GM13976 (cell line): ENCODE results near the gene NAIF1.

Experiments used
- DNase-seq: peaks from one replicate; pipeline ENCODE4 v3.0.0; 2012; ENCODE audit warnings: low spot score
- CTCF ChIP-seq: IDR thresholded peaks from 2 replicates; pipeline ENCODE4 v1.5.1; 2012; ENCODE audit warnings: borderline replicate concordance, mild to moderate bottlenecking; ENCODE audit not compliant: insufficient read depth; ENCODE audit errors: extremely low read depth, missing control alignments, control extremely low read depth
- in situ Hi-C: fragments of 300-500 bp; cut with MboI; formaldehyde crosslinking; loops from one replicate; pipeline ENCODE4 v1.12.0; 2022; ENCODE audit warnings: low sequenced_read_pairs, mixed read lengths, inconsistent platforms; ENCODE audit not compliant: unreplicated experiment

The NAIF1 gene

GRCh38 chr9:128105538-128106175 is 38.5 kb upstream of the NAIF1 start:
- no peak for TF ChIP-seq CTCF
- in situ Hi-C loops, result no loop called here
- DNase-seq, result no peak

- no peak for DNase-seq
- in situ Hi-C loops, result no loop called here
- no peak for TF ChIP-seq CTCF
Observed at GRCh38 chr9:128104171-128104618, 37.1 kb upstream of the NAIF1 start.

GRCh38 chr9:128103589-128103962 is 36.5 kb upstream of the NAIF1 start:
- DNase-seq, result no peak
- no peak for TF ChIP-seq CTCF
- in situ Hi-C loops, result no loop called here

- in situ Hi-C loops, result no loop called here
- no peak for DNase-seq
- no peak for TF ChIP-seq CTCF
Observed at GRCh38 chr9:128102861-128103588, 35.9 kb upstream of the NAIF1 start.

- DNase-seq, result no peak
- TF ChIP-seq CTCF, result no peak
- in situ Hi-C loops, result no loop called here
Observed at GRCh38 chr9:128102196-128102595, 35.1 kb upstream of the NAIF1 start.

GRCh38 chr9:128101690-128102089 is 34.6 kb upstream of the NAIF1 start:
- no peak for TF ChIP-seq CTCF
- in situ Hi-C loops, result no loop called here
- no peak for DNase-seq

- TF ChIP-seq CTCF, result no peak
- in situ Hi-C loops, result no loop called here
- DNase-seq, result no peak
Observed at GRCh38 chr9:128101231-128101661, 34.1 kb upstream of the NAIF1 start.
